Subcutaneous abdominal adipose tissue (tissue), 5 donors: Measurements from ENCODE around the gene NELL1.

Source experiments
- H3K27ac ChIP-seq: one replicate; pipeline ENCODE4 v1.7.0; 2013; ENCODE audit warnings: low read depth, mild to moderate bottlenecking, inconsistent platforms, low read length, moderate library complexity
- H3K27me3 ChIP-seq, 5 donors: one replicate each; pipeline ENCODE4 v1.7.0; 2013; ENCODE audit warnings: low read length in 5 of 5, inconsistent platforms in 1 of 5; ENCODE audit not compliant: control insufficient read depth in 5 of 5, insufficient read depth in 4 of 5
- H3K36me3 ChIP-seq, 5 donors: one replicate each; pipeline ENCODE4 v1.7.0; 2013; ENCODE audit warnings: low read length in 5 of 5; ENCODE audit not compliant: control insufficient read depth in 5 of 5, insufficient read depth in 5 of 5
- H3K4me1 ChIP-seq, 5 donors: one replicate each; pipeline ENCODE4 v1.7.0; 2013; ENCODE audit warnings: low read length in 5 of 5, mild to moderate bottlenecking in 3 of 5, moderate library complexity in 1 of 5; ENCODE audit not compliant: control insufficient read depth in 5 of 5, insufficient read depth in 5 of 5
- H3K4me3 ChIP-seq, 5 donors: one replicate each; pipeline ENCODE4 v1.7.0; 2013; ENCODE audit warnings: low read length in 5 of 5, low read depth in 1 of 5
- H3K9ac ChIP-seq, 5 donors: one replicate each; pipeline ENCODE4 v1.7.0; 2013; ENCODE audit warnings: low read length in 5 of 5, mild to moderate bottlenecking in 4 of 5, moderate library complexity in 3 of 5
- H3K9me3 ChIP-seq, 5 donors: one replicate each; pipeline ENCODE4 v1.7.0; 2013; ENCODE audit warnings: low read length in 5 of 5; ENCODE audit not compliant: control insufficient read depth in 5 of 5
- donor health status: healthy.
- donor health status: healthy.
- donor health status: healthy.
- donor health status: healthy.
- donor health status: healthy.

The NELL1 gene

GRCh38 chr11:21456186-21456585, 786.8 kb downstream of the NELL1 start:
- Histone ChIP-seq H3K27me3 (no peaks in the 10 kb centered on the region), H3K36me3 (no peaks in the 10 kb centered on the region), H3K9ac (no peak overlapping the region), H3K4me1 (no peaks in the 10 kb centered on the region), H3K4me3 (no peak overlapping the region), H3K27ac (no peak overlapping the region), H3K9me3 (no peaks in the 10 kb centered on the region)

GRCh38 chr11:21460082-21460481, 790.7 kb downstream of the NELL1 start:
- Histone ChIP-seq H3K4me3 (no peak overlapping the region), H3K9ac (no peak overlapping the region), H3K27me3 (no peaks in the 10 kb centered on the region), H3K4me1 (no peaks in the 10 kb centered on the region), H3K27ac (no peak overlapping the region), H3K36me3 (no peaks in the 10 kb centered on the region), H3K9me3 (peaks cover 0 to 5% (median 0%) of the 10 kb centered on the region in 5 donors)

- H3K27me3 ChIP-seq: no peaks in the 10 kb centered on the region
Observed at GRCh38 chr11:21461701-21462100, 792.3 kb downstream of the NELL1 start.

GRCh38 chr11:21464601-21465193, 795.3 kb downstream of the NELL1 start:
- Histone ChIP-seq H3K4me1 (no peaks in the 10 kb centered on the region), H3K9me3 (peaks cover 0 to 5% (median 0%) of the 10 kb centered on the region in 5 donors), H3K27ac (no peak overlapping the region), H3K9ac (no peak overlapping the region), H3K4me3 (no peak overlapping the region), H3K36me3 (no peaks in the 10 kb centered on the region), H3K27me3 (no peaks in the 10 kb centered on the region)

More at GRCh38 chr11:21461701-21462100, 792.3 kb downstream of the NELL1 start:
- H3K27ac ChIP-seq: no peak overlapping the region
- H3K4me3 ChIP-seq: no peak overlapping the region
- no peaks in the 10 kb centered on the region for H3K4me1 ChIP-seq
- H3K9me3 ChIP-seq: peaks cover 0 to 5% (median 0%) of the 10 kb centered on the region in 5 donors
- H3K36me3 ChIP-seq: no peaks in the 10 kb centered on the region
- no peak overlapping the region for H3K9ac ChIP-seq

GRCh38 chr11:21465203-21465602, 795.8 kb downstream of the NELL1 start:
- no peaks in the 10 kb centered on the region for H3K4me1 ChIP-seq

GRCh38 chr11:21465920-21466319, 796.5 kb downstream of the NELL1 start:
- Histone ChIP-seq H3K9ac (no peak overlapping the region), H3K27me3 (no peaks in the 10 kb centered on the region), H3K4me3 (no peak overlapping the region), H3K27ac (no peak overlapping the region), H3K36me3 (no peaks in the 10 kb centered on the region), H3K4me1 (no peaks in the 10 kb centered on the region), H3K9me3 (peaks cover 0 to 5% (median 0%) of the 10 kb centered on the region in 5 donors)

More at GRCh38 chr11:21465203-21465602, 795.8 kb downstream of the NELL1 start:
- Histone ChIP-seq H3K27me3 (no peaks in the 10 kb centered on the region), H3K36me3 (no peaks in the 10 kb centered on the region), H3K27ac (no peak overlapping the region), H3K9me3 (peaks cover 0 to 5% (median 0%) of the 10 kb centered on the region in 5 donors), H3K9ac (no peak overlapping the region), H3K4me3 (no peak overlapping the region)

GRCh38 chr11:21470521-21470920, 801.1 kb downstream of the NELL1 start:
- Histone ChIP-seq H3K4me1 (no peaks in the 10 kb centered on the region), H3K27ac (no peak overlapping the region), H3K27me3 (no peaks in the 10 kb centered on the region), H3K9ac (no peak overlapping the region), H3K36me3 (no peaks in the 10 kb centered on the region), H3K4me3 (no peak overlapping the region), H3K9me3 (no peaks in the 10 kb centered on the region)

GRCh38 chr11:21472261-21472660, 802.9 kb downstream of the NELL1 start:
- peaks cover 0 to 2% (median 0%) of the 10 kb centered on the region in 5 donors for H3K27me3 ChIP-seq
- H3K27ac ChIP-seq: no peak overlapping the region
- no peaks in the 10 kb centered on the region for H3K36me3 ChIP-seq
- no peak overlapping the region for H3K4me3 ChIP-seq
- H3K9ac ChIP-seq: no peak overlapping the region
- no peaks in the 10 kb centered on the region for H3K4me1 ChIP-seq
- no peaks in the 10 kb centered on the region for H3K9me3 ChIP-seq

GRCh38 chr11:21474529-21474928, 805.1 kb downstream of the NELL1 start:
- Histone ChIP-seq H3K4me1 (no peaks in the 10 kb centered on the region), H3K4me3 (no peak overlapping the region), H3K27ac (no peak overlapping the region), H3K27me3 (peaks cover 0 to 2% (median 0%) of the 10 kb centered on the region in 5 donors), H3K36me3 (no peaks in the 10 kb centered on the region), H3K9me3 (no peaks in the 10 kb centered on the region), H3K9ac (no peak overlapping the region)

GRCh38 chr11:21475276-21475675, 805.9 kb downstream of the NELL1 start:
- Histone ChIP-seq H3K9me3 (no peaks in the 10 kb centered on the region), H3K4me1 (no peaks in the 10 kb centered on the region), H3K9ac (no peak overlapping the region), H3K36me3 (no peaks in the 10 kb centered on the region), H3K4me3 (no peak overlapping the region), H3K27me3 (peaks cover 0 to 2% (median 0%) of the 10 kb centered on the region in 5 donors), H3K27ac (no peak overlapping the region)
